Stimulated activated CD4-positive, alpha-beta T cell treated with anti-CD3 and anti-CD28 coated beads, TNF-alpha, amount 100 ng/mL, for 1 hour (primary cell): ENCODE data around the gene PRPF18.
"Not testable (repeated sequence)": the region's sequence is repeated elsewhere in the genome, so short reads cannot be mapped to it uniquely, and the experiment has no call there.

Experiments used
- DNase-seq, 3 donors: peaks; one replicate each; pipeline ENCODE4 v3.0.0-alpha.2; 2020; ENCODE audit warnings: low read depth in 3 of 3, low spot score in 1 of 3

Gene PRPF18

GRCh38 chr10:13586676-13587355, at the start of gene PRPF18:
TSS of gene PRPF18 (plus strand) at chr10:13586965. CDS start at chr10:13587087, 122 bp downstream.
- DNase-seq = peak; percentile 83 to 95 (median 86)

GRCh38 chr10:13537985-13538384, 48.8 kb upstream of the PRPF18 start:
- DNase-seq = not testable (repeated sequence)

GRCh38 chr10:13542533-13542932, 44.2 kb upstream of the PRPF18 start:
- no peak for DNase-seq

GRCh38 chr10:13550802-13551201, 36.0 kb upstream of the PRPF18 start:
- DNase-seq = no peak

- DNase-seq = no peak
Observed at GRCh38 chr10:13555884-13556510, 30.8 kb upstream of the PRPF18 start.

- no peak for DNase-seq
Observed at GRCh38 chr10:13559124-13559700, 27.6 kb upstream of the PRPF18 start.

- DNase-seq = no peak
Observed at GRCh38 chr10:13560597-13560996, 26.2 kb upstream of the PRPF18 start.

GRCh38 chr10:13563481-13564445, 23.0 kb upstream of the PRPF18 start:
- DNase-seq = no peak

- no peak for DNase-seq
Observed at GRCh38 chr10:13564576-13564975, 22.2 kb upstream of the PRPF18 start.

GRCh38 chr10:13567030-13567429, 19.7 kb upstream of the PRPF18 start:
- no peak for DNase-seq

- DNase-seq = no peak
Observed at GRCh38 chr10:13571541-13571940, 15.2 kb upstream of the PRPF18 start.

- no peak for DNase-seq
Observed at GRCh38 chr10:13573960-13574359, 12.8 kb upstream of the PRPF18 start.

- no peak for DNase-seq
Observed at GRCh38 chr10:13585195-13585751, 1.5 kb upstream of the PRPF18 start.

- no peak for DNase-seq
Observed at GRCh38 chr10:13585943-13586342, 822 bp upstream of the PRPF18 start.

- DNase-seq = no peak
Observed at GRCh38 chr10:13587391-13587790, 626 bp downstream of the PRPF18 start.

- DNase-seq = no peak
Observed at GRCh38 chr10:13589316-13589715, 2.6 kb downstream of the PRPF18 start.

GRCh38 chr10:13590886-13591285, 4.1 kb downstream of the PRPF18 start:
- DNase-seq = no peak

- DNase-seq = no peak
Observed at GRCh38 chr10:13592306-13592705, 5.5 kb downstream of the PRPF18 start.

- no peak for DNase-seq
Observed at GRCh38 chr10:13593535-13593934, 6.8 kb downstream of the PRPF18 start.

- DNase-seq = no peak
Observed at GRCh38 chr10:13594641-13595040, 7.9 kb downstream of the PRPF18 start.

- DNase-seq = no peak
Observed at GRCh38 chr10:13597909-13598308, 11.1 kb downstream of the PRPF18 start.
